Heart left ventricle (tissue), 13 donors: ENCODE measurements around the gene DMKN.

Source experiments
- POLR2A ChIP-seq, 2 donors: fragments of 450-650 bp; IDR thresholded peaks; one replicate each; pipeline ENCODE4 v1.6.1; 2017; ENCODE audit warnings: antibody characterized with exemption in 2 of 2, mild to moderate bottlenecking in 2 of 2, moderate library complexity in 2 of 2
- TF ChIP-seq, protein P1 (sequence below), 12 donors: fragments of 200-600 bp; sonication (generic) in 4 of 12; IDR thresholded peaks; one replicate each; pipeline versions ENCODE4 v1.5.0 to v1.8.0; 2018 to 2022; ENCODE audit warnings: antibody characterized with exemption in 12 of 12, mild to moderate bottlenecking in 5 of 12
- donor health status: ischemic (EF 13 %, LVEDD 7.1; RV severe dilation, severe dysfunction).
- donor health status: DM: no; HTN: yes; CAD: no.
- donor health status: DM: no; HTN: no; CAD: no.
- donor health status: ischemic (EF 25% LVEDD 6.9; RV normal size, moderate dysfunction).
- donor health status: ischemic (EF 25% LVEDD 5.7; RV mildly dilated, moderate dysfunction).
- donor health status: ischemic (EF 35%, LVEDD 5.7; RV mildly dilated, moderate dysfunction).
- donor health status: nonischemic (EF 11% LVEDD 7.7; RV severe dilation, severe dysfunction).
- donor health status: DM: yes; HTN: yes; CAD: no.
- donor health status: PGD.
- donor health status: ischemic (EF 29% LVEDD 5.4; RV normal size, mild dysfunction).
- donor health status: nonischemic (EF 23%, LVEDD 6.1; RV moderate dilation, normal function).

DNA sequence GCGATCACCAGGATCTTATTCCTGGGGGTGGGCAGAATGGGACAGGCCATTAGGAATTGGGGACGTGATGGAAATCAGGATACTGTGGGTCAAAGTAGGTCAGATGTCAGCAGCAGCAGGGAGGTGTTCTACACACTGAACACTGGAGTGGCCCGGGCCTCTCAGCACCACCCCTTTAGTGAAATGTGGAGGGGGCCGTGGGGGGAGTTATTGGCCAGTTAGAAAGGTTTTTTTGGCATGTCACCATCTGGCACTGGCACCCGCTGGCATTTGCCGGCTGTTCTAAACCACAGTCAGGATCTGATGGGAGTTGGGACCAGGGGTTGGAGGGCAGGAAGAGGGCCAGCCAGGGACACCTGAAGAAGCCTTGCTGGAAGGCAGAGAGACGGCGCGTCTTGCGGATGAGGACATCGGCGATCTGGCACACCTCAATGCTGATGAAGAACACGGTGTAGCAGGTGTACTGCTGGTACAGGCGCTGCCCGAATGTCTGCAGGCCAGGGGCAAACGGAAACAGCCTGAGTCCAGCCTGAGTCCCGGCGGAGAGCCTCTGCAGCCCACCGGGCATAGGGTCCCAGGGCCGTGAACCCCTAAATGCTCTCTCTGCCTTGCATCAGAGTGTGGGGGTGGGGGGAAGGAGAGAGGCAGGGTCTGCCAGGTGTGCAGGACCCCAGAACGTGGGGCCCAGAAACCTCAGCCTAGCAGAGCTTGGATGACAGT is 37.8 kb upstream of the DMKN start:
- TF ChIP-seq, protein P1, sequence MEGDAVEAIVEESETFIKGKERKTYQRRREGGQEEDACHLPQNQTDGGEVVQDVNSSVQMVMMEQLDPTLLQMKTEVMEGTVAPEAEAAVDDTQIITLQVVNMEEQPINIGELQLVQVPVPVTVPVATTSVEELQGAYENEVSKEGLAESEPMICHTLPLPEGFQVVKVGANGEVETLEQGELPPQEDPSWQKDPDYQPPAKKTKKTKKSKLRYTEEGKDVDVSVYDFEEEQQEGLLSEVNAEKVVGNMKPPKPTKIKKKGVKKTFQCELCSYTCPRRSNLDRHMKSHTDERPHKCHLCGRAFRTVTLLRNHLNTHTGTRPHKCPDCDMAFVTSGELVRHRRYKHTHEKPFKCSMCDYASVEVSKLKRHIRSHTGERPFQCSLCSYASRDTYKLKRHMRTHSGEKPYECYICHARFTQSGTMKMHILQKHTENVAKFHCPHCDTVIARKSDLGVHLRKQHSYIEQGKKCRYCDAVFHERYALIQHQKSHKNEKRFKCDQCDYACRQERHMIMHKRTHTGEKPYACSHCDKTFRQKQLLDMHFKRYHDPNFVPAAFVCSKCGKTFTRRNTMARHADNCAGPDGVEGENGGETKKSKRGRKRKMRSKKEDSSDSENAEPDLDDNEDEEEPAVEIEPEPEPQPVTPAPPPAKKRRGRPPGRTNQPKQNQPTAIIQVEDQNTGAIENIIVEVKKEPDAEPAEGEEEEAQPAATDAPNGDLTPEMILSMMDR (IDR thresholded peaks at IDR 0.05), result no peak
- no peak for TF ChIP-seq POLR2A (IDR thresholded peaks at IDR 0.05)
